RPMI8226 (cell line): ENCODE results near the gene KIF26A.

Experiments used
- DNase-seq: peaks from one replicate; pipeline ENCODE4 v3.0.0-alpha.2; 2015

KIF26A gene

GRCh38 chr14:104101651-104102281 lies 36.6 kb upstream of the KIF26A start:
- no peak for DNase-seq

DNA sequence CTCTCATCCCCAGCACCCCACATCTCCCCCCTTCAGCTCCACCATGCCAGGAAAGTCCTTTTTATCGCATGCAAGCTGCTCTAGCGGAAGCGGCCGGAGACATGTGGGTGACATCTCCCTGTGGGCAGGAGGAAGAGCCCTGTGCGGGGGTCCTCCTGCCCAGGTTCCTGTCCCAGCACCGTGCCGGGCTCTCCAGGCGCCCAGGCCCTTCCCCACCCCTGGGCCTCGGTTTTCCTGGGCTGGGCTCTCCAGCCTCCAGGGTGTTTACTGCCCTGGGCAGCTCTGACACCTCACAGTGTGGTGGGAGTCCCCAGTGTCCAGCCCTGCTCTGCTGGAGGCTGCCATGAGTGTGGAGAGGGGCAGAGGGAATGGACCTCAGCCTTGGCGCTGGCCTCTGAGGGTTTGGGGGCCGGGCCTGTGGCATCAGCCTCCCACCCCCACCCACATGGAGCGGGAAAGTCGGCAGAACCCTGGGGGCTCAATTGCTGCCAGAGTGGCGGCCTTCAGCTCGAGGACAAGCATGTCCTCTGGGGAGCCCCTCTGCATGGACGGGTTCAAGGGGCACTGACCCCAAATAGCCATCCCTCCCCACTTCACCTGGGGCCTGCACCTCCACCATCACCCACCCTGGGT lies 36.0 kb upstream of the KIF26A start:
- DNase-seq: no peak

DNA sequence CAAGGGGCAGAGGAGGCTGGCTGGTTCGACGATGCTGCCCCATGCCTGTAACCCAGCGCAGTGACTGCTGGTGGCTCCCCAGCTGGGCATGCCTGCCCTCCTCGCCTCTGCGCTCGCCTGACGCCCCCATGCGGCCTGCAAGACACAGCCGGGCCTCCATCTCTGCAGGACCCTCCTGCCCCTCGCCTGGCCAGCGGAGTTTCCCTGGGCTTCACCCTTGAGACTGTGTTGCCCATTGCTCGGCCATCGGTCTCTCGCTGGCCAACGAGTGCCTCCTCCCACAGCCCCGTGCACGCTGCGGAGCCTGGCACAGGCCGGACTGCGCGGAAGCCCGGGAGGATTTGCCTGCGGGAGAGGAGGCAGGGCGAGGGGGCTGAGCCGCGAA lies 35.3 kb upstream of the KIF26A start:
- no peak for DNase-seq

DNA sequence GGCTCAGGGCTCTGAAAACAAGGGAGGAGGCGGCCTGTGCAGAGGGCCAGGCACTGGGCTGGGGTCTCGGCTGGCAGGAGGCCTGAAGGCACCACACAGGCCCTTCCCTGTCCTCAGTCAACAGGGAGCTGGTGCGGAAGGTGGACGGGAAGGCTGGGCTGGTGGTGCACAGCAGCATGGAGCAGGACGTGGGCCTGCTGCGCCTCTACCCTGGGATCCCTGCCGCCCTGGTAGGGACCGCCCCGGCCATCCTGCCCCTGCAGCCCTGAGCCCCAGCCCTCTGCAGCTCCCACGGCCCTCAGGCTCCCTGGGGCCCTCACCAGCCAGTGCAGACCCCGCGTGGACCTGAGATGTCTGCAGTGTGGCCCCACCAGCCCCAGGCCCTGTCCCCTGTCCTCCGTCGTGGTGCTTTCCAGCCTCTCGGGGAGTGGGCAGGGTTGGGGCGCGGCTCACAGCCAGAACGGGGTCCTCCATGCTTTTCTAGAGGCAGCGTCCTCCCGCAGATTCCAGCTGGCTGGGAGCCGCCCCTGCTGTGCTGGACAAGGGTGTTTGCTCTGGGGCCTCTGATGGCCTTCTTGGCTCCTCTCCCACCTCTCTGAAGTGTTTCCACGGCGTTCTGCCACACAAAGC lies 34.8 kb upstream of the KIF26A start:
- DNase-seq: no peak

- DNase-seq: no peak
Observed at GRCh38 chr14:104104076-104104901, 34.1 kb upstream of the KIF26A start.

- DNase-seq: no peak
Observed at GRCh38 chr14:104105071-104105821, 33.1 kb upstream of the KIF26A start.

DNA sequence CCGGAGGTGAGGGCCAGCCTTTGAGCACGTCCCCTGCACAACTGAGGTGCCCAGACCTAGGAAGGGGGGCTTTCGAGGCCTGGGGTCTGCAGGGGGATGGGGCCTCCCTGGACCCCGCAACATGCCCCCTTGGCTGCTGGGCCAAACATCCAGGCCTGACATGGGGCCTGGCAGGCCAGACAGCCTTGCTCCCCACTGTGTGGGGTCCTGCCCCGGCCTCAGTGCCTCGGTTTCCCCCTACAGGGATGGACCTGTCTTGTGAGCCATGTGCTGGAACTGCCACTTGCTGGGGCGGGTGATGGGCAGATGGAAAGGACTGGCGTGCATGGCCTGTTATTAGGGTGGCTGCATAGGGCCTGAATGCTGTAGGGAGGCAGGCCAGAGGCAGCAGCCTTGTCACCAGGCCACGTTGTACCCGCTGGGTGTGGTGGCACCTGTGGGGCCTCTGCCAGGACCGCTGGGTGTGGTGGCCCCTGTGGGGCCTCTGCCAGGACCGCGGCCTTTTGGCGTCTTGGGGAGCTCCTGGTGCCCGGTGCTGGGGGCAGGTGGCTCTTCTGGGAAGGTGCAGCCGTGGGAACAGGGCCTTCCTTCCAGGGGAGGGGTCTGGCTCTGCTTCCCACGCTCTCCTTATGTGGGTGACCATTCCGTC lies 32.4 kb upstream of the KIF26A start:
- no peak for DNase-seq

DNA sequence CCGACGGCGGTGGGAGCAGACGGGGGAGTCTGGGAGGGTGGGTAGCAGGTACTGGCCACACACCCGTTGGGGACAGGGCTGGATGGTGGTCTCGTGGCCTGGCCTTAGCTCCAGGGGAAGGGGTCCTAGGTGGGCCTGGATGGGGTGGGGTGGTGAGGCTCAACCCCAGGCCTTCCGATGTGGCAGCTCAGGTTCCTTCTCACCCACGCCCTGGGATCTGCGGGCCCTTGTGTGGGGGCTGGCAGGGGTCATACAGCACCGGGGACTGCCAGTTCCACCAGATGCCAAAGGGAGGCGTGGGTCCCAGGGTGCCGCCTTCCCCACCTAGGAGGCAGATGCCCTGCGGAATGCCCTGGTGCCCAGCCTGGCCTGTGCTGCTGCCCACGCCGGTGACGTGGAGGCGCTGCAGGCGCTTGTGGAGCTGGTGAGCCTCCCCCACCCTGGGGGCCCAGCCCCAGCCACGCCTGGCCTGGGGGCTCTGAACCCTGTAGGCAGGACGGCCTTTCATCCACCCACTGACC lies 31.9 kb upstream of the KIF26A start:
- no peak for DNase-seq

- no peak for DNase-seq
Observed at GRCh38 chr14:104107101-104107581, 31.2 kb upstream of the KIF26A start.

GRCh38 chr14:104107611-104108569 lies 30.5 kb upstream of the KIF26A start:
- DNase-seq: peak; percentile 31

DNA sequence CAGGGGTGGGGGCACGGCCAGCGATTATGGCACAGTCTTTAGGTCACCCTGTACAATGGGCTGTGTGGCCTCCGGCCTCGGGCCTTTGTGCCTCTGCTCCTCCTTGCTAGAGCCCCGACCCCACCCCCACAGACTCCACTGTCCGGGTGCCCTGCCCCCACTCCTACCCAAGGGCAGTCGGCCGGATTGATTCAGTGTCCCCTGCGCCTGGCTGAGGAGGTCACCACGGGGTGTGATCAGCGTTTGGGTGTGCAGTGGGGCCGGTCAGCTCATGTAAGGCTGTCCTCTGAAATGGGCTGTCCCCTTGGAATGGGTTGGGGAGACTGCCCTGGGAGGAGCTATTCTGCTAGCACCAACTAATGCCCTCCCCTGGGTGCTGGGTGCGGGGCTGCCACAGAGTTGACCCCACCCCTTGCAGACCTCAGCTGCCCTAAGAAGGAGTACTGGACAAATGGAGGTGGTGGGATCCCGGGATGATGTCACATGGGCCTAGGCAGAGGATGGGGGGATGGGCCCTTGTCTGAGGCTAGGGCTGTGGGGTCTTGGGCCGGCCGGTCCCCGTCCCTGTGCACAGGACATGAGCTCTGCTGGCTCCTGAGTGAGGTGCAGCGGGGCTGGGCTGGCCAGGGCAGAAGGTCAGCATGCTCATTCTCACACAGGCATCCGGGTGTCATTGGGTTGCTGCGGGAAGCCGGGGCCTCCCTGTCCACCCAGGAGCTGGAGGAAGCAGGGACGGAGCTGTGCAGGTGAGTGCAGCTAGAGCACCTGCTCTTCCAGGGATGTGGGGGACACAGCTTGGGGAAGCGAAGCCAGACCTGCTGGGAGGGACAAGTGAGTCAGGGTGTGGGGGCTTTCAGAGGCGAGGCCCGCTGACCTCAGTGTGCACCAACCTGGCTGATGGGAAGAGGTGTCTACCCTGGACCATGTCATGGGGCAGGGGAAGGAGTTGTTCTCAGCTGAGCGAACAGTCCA lies 29.5 kb upstream of the KIF26A start:
- no peak for DNase-seq

DNA sequence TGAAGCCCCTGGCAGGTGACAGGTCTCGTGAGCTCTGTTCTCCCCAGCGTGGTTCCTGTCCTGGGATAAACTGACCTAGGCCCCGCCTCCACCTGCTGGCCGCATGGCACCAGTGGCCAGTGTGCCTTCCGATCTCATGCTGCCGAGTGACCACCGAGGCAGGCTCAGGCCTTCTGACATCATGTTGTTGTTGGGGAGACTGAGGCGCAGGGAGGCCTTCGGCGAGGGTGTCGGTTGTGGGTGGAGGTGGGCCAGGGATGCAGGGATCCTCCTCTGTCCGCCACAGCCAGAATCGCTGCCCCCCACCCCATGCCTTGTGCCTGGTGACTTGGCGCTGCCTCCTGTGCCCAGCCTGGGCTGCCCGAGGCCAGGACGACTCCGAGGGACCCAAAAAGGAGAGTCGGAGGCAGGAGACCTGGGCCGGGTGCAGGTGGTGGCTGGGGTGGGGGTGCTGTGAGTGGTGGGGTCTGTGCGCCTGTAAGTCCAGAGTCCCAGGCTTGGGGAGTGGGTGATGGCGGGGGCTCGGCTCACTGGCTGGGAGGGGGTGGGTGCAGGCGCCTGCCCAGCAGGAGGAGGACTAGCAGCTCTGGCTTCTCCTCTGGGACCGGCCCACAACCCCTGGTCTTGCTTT lies 28.5 kb upstream of the KIF26A start:
- no peak for DNase-seq

DNA sequence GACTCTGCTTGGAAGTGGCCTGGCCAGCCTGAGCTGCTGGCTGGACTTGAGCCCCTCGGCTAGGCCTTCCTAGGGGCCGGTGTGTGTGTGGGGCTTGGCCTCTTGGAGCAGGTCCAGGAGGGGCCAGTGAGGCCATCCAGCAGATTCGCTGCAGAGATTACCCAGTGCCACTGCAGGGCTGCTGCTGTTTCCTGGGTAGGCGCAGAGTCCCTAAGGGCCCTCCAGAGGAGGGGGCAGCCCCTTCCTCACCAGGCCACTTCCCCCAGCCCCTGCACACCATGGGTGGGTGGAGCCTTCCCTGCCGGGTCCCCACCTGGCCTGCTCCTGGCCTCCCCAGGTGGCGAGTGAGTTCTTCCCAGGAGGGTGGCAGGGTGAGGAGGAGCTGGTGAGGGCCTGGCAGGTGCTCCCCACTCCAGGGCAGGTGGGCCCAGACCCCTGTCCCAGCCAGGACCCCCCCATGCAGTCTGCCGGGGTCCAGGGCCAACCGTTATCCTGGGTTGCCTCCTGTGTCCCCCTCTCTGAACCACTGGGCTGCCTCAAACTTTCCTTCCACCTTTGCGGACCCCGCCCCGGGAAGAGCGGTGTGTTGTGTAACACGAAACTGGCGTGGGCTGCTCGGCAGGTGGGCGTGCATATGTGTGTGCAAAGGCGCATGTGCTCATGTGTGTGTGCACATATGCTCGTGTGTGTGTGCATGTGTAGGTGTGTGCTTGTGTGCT lies 27.7 kb upstream of the KIF26A start:
- no peak for DNase-seq

DNA sequence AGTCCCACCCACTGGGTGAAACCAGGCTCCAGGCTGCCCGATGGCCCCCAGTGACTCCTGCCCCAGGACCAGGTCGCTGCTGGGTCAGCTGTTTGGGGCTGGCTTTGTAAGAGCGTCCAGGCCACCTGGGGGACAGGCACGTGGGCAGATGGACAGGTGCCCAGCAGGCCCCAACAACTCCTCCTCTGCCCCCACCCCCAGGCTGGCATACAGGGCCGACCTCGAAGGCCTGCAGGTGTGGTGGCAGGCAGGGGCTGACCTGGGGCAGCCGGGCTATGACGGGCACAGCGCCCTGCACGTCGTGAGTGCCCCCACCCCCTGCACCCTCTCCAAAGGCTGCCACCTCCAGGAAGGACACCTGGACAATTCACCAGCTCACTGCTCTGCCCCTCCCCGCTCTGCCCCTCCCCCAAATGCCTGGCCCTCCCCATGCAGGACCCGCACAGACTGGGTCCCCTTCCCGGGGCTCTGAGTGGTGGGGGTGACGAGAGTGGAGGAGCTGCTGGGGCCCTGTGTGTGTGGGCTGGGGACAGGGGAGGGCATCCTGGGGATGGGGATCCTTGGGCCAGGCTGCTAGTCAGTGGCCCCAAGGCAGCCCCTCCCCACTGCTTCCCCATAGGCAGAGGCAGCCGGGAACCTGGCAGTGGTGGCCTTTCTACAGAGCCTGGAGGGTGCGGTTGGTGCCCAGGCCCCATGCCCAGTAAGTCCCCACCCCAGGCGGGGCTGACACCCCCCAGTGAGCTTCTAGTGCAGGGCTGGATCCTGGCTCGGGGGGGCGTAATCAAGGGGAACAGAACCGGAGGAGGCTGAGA lies 26.9 kb upstream of the KIF26A start:
- peak; percentile 50 for DNase-seq

GRCh38 chr14:104112113-104112505 lies 26.3 kb upstream of the KIF26A start:
- DNase-seq: no peak

GRCh38 chr14:104112609-104113571 lies 25.5 kb upstream of the KIF26A start:
- DNase-seq: no peak
